OCI-LY3 (cell line): ENCODE measurements around the gene PRDM16.

Source experiments
- H2AFZ ChIP-seq: fragments of 200-600, 300-600 bp; shearing (Covaris generic); 2 replicates; pipeline ENCODE4 v1.6.0; 2014; ENCODE audit warnings: antibody characterized with exemption, low read depth, low read length
- H3K27ac ChIP-seq: fragments of 200-600, 300-600 bp; sonication (generic); 2 replicates; pipeline ENCODE4 v1.5.1; 2014; ENCODE audit warnings: mild to moderate bottlenecking, low read length, moderate library complexity, mixed read lengths
- H3K27me3 ChIP-seq: fragments of 200-600, 300-600 bp; sonication (generic); 2 replicates; pipeline ENCODE4 v1.6.1; 2014; ENCODE audit warnings: low read depth, low read length, mixed read lengths
- H3K36me3 ChIP-seq: fragments of 200-600, 300-600 bp; sonication (generic); replicated peaks from 2 replicates; pipeline ENCODE3; 2014; ENCODE audit warnings: low read depth, low read length, mixed read lengths
- H3K4me1 ChIP-seq: fragments of 300-600, 200-600 bp; sonication (generic); 2 replicates; pipeline ENCODE4 v1.6.1; 2014; ENCODE audit warnings: low read length, mixed read lengths
- H3K4me2 ChIP-seq: fragments of 200-600, 300-600 bp; sonication (generic); 2 replicates; pipeline ENCODE4 v1.6.1; 2014; ENCODE audit warnings: low read length, mixed read lengths
- H3K4me3 ChIP-seq: fragments of 300-600, 200-600 bp; sonication (generic); 2 replicates; pipeline ENCODE4 v1.5.1; 2014; ENCODE audit warnings: antibody characterized with exemption, mild to moderate bottlenecking, low read length, moderate library complexity
- H3K79me2 ChIP-seq: fragments of 300-600, 200-600 bp; shearing (Covaris generic); 2 replicates; pipeline ENCODE4 v1.6.1; 2014; ENCODE audit warnings: mild to moderate bottlenecking, low read length, mixed read lengths
- H3K9ac ChIP-seq: fragments of 300-600, 200-600 bp; shearing (Covaris generic); 2 replicates; pipeline ENCODE4 v1.6.0; 2014; ENCODE audit warnings: mild to moderate bottlenecking, low read length, moderate library complexity
- H3K9me3 ChIP-seq: fragments of 200-600, 300-600 bp; shearing (Covaris generic); 2 replicates; pipeline ENCODE4 v1.6.1; 2014; ENCODE audit warnings: low read length, mixed read lengths; ENCODE audit not compliant: insufficient read depth
- H4K20me1 ChIP-seq: fragments of 200-600, 300-600 bp; sonication (generic); 2 replicates; pipeline ENCODE4 v1.6.1; 2016; ENCODE audit warnings: low read length, mixed read lengths; ENCODE audit not compliant: insufficient read depth
- EZH2phosphoT487 ChIP-seq: fragments of 200-600 bp; shearing (Covaris generic); IDR thresholded peaks from 2 replicates; pipeline ENCODE4 v1.6.1; 2018; ENCODE audit warnings: antibody characterized with exemption, mixed run types, low read depth
- TF ChIP-seq, protein P1 (sequence below): fragments of 200-600, 300-600 bp; sonication (generic); IDR thresholded peaks from 2 replicates; pipeline ENCODE4 v1.5.1; 2014; ENCODE audit warnings: antibody characterized with exemption, low read length, low read depth

PRDM16 gene

GRCh38 chr1:3471356-3472087, 402.5 kb downstream of the PRDM16 start:
- no peaks in the 10 kb centered on the region for H4K20me1 ChIP-seq
- no peaks in the 10 kb centered on the region for H3K4me1 ChIP-seq
- no peak overlapping the region for H2AFZ ChIP-seq
- H3K27ac ChIP-seq: no peak overlapping the region
- no peaks in the 10 kb centered on the region for H3K27me3 ChIP-seq
- no peak for TF ChIP-seq EZH2phosphoT487
- TF ChIP-seq, protein P1, sequence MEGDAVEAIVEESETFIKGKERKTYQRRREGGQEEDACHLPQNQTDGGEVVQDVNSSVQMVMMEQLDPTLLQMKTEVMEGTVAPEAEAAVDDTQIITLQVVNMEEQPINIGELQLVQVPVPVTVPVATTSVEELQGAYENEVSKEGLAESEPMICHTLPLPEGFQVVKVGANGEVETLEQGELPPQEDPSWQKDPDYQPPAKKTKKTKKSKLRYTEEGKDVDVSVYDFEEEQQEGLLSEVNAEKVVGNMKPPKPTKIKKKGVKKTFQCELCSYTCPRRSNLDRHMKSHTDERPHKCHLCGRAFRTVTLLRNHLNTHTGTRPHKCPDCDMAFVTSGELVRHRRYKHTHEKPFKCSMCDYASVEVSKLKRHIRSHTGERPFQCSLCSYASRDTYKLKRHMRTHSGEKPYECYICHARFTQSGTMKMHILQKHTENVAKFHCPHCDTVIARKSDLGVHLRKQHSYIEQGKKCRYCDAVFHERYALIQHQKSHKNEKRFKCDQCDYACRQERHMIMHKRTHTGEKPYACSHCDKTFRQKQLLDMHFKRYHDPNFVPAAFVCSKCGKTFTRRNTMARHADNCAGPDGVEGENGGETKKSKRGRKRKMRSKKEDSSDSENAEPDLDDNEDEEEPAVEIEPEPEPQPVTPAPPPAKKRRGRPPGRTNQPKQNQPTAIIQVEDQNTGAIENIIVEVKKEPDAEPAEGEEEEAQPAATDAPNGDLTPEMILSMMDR: no peak
- H3K4me3 ChIP-seq: no peak overlapping the region
- H3K4me2 ChIP-seq: no peak overlapping the region
- H3K9ac ChIP-seq: no peak overlapping the region
- no peaks in the 10 kb centered on the region for H3K36me3 ChIP-seq
- no peaks in the 10 kb centered on the region for H3K9me3 ChIP-seq
- no peaks in the 10 kb centered on the region for H3K79me2 ChIP-seq

- no peaks in the 10 kb centered on the region for H3K4me1 ChIP-seq
- H3K27me3 ChIP-seq: no peaks in the 10 kb centered on the region
- H3K4me3 ChIP-seq: no peak overlapping the region
- H3K27ac ChIP-seq: no peak overlapping the region
- H4K20me1 ChIP-seq: no peaks in the 10 kb centered on the region
- no peaks in the 10 kb centered on the region for H3K36me3 ChIP-seq
- TF ChIP-seq, protein P1: no peak
- TF ChIP-seq EZH2phosphoT487: no peak
- no peak overlapping the region for H2AFZ ChIP-seq
- no peaks in the 10 kb centered on the region for H3K79me2 ChIP-seq
- H3K4me2 ChIP-seq: no peak overlapping the region
- no peak overlapping the region for H3K9ac ChIP-seq
- H3K9me3 ChIP-seq: no peaks in the 10 kb centered on the region
These were observed 403.3 kb downstream of the PRDM16 start for GRCh38 chr1:3472088-3472850.

DNA sequence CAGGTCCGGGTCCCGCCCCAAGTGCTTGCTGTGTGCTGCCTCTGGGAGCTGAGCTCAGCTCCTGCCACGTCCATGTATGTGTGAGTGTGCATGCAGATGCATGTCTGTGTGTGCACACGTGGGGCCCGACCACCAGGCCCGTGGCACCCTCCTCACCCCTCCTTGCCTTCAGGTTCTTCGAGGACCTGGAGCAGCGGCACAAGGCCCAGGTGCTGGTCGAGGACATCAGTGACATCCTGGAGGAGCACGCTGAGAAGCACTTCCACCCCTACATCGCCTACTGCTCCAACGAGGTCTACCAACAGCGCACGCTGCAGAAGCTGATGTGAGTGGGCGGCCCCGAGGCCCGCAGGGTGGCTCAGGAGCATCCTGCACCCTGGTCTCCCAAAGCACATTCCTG, 403.9 kb downstream of the PRDM16 start:
- Histone ChIP-seq H3K27ac (no peak overlapping the region), H3K9ac (no peak overlapping the region), H3K4me2 (no peak overlapping the region), H3K36me3 (no peaks in the 10 kb centered on the region), H3K4me3 (no peak overlapping the region), H3K79me2 (no peaks in the 10 kb centered on the region), H3K4me1 (no peaks in the 10 kb centered on the region), H2AFZ (no peak overlapping the region), H3K27me3 (no peaks in the 10 kb centered on the region), H4K20me1 (no peaks in the 10 kb centered on the region), H3K9me3 (no peaks in the 10 kb centered on the region)
- TF ChIP-seq, protein P1: no peak
- TF ChIP-seq EZH2phosphoT487: no peak

GRCh38 chr1:3473381-3473844, 404.4 kb downstream of the PRDM16 start:
- Histone ChIP-seq H3K27ac (no peak overlapping the region), H3K4me2 (no peak overlapping the region), H3K36me3 (no peaks in the 10 kb centered on the region), H3K9ac (no peak overlapping the region), H3K79me2 (no peaks in the 10 kb centered on the region), H4K20me1 (no peaks in the 10 kb centered on the region), H3K4me1 (no peaks in the 10 kb centered on the region), H3K4me3 (no peak overlapping the region), H3K27me3 (no peaks in the 10 kb centered on the region), H3K9me3 (no peaks in the 10 kb centered on the region), H2AFZ (no peak overlapping the region)
- no peak for TF ChIP-seq EZH2phosphoT487
- TF ChIP-seq, protein P1: no peak
